AG04449 (cell line): ENCODE measurements around the gene CYP2A7.
"Not testable (repeated sequence)": the region's sequence is repeated elsewhere in the genome, so short reads cannot be mapped to it uniquely, and the experiment has no call there.

Experiments used
- CTCF ChIA-PET: fragments of 350-600 bp; formaldehyde crosslinking; extraction: SDS; loops from one replicate; lab custom pipeline; 2021; ENCODE audit warnings: antibody characterized with exemption; lab: Yijun Ruan, JAX
- POLR2A ChIA-PET: fragments of 400-600, 350-600 bp; formaldehyde crosslinking; extraction: SDS; loops from one replicate; lab custom pipeline; 2020; ENCODE audit warnings: antibody characterized with exemption, inconsistent platforms; lab: Yijun Ruan, JAX
- DNase-seq: peaks from one replicate; pipeline ENCODE4 v3.0.0-alpha.2; 2010; ENCODE audit warnings: low read depth, low spot score
- H3K4me3 ChIP-seq: 2 replicates; pipeline ENCODE4 v1.5.1; 2011; ENCODE audit warnings: low read depth, mild to moderate bottlenecking, control low read depth, low read length
- TF ChIP-seq, protein P1 (sequence below): IDR thresholded peaks from one replicate; pipeline ENCODE4 v1.5.1; 2011; ENCODE audit warnings: mild to moderate bottlenecking, moderate library complexity, low read length, control low read depth, inconsistent platforms; ENCODE audit not compliant: insufficient read depth; ENCODE audit errors: missing control alignments

Gene CYP2A7

DNA sequence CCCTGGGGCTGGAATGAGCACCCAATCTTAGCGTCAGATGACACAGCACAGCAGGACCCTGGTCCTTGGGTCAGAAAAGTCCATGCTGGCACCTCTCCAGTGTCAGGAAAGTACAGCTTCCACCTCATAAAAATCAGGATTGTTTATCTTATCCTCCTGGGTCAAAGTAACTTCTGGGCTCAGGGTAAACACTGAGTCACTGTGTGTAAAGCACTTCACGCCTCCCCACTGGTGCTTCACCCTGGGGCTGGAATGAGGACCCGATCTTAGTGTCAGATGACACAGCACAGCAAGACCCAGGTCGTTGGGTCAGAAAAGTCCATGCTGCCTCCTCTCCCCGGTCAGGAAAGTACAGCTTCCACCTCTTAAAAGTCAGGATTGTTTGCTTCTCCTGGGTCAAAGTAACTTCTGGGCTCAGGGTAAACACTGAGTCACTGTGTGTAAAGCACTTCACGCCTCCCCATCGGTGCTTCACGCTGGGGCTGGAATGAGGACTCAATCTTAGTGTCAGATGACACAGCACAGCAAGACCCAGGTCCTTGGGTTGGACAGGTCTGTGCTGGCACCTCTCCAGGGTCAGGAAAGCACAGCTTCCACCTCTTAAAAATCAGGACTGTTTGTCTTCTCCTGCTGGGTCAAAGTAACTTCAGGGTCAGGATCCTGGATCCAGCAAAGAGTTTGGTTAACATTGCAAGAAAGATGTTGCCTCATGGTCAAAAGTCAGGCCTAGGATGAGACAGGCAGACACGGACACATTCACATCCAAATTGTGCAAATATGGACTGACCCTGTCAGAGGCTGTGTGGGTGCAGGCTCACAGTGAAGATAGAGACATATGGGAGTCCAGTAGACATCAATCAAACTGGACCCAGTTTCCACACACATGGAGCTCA, 39.2 kb upstream of the CYP2A7 start:
- CTCF ChIA-PET, result no interaction called here
- POLR2A ChIA-PET, result no interaction called here
- no peak for DNase-seq
- TF ChIP-seq, protein P1, sequence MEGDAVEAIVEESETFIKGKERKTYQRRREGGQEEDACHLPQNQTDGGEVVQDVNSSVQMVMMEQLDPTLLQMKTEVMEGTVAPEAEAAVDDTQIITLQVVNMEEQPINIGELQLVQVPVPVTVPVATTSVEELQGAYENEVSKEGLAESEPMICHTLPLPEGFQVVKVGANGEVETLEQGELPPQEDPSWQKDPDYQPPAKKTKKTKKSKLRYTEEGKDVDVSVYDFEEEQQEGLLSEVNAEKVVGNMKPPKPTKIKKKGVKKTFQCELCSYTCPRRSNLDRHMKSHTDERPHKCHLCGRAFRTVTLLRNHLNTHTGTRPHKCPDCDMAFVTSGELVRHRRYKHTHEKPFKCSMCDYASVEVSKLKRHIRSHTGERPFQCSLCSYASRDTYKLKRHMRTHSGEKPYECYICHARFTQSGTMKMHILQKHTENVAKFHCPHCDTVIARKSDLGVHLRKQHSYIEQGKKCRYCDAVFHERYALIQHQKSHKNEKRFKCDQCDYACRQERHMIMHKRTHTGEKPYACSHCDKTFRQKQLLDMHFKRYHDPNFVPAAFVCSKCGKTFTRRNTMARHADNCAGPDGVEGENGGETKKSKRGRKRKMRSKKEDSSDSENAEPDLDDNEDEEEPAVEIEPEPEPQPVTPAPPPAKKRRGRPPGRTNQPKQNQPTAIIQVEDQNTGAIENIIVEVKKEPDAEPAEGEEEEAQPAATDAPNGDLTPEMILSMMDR, result no peak
- no peak overlapping the region for H3K4me3 ChIP-seq

GRCh38 chr19:40920300-40921004, 38.4 kb upstream of the CYP2A7 start:
- H3K4me3 ChIP-seq, result no peak overlapping the region
- ChIA-PET CTCF (no interaction called here), POLR2A (no interaction called here)
- no peak for DNase-seq
- TF ChIP-seq, protein P1, result no peak

DNA sequence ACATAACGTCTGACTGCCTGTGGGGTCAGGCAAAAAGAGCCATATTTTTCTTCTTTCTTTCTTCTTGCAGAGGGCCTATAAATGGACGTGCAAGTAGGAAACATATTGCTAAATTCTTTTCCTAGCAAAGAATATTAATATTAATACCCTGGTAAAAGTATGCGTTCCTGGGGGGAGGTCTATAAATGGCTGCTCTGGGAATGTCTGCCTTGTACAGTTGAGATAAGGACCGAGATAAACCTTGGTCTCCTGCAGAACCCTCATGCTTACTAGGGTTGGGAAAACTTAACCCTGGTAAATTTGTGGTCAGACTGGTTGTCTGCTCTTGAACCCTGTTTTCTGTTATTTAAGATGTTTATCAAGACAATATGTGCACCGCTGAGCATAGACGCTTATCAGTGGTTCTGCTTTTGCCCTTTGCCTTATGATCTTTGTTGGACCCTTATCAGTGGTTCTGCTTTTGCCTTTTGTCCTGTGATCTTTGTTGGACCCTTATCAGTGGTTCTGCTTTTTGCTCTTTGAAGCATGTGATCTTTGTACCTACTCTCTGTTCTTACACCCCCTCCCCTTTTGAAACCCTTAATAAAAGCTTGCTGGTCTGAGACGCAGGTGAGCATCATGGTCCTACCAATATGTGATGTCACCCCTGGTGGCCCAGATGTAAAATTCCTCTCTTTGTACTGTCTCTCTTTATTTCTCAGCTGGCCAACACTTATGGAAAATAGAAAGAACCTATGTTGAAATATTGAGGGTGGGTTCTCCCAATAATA, 37.7 kb upstream of the CYP2A7 start:
- H3K4me3 ChIP-seq, POLR2A ChIA-PET, DNase-seq, CTCF ChIA-PET: not testable (repeated sequence)

DNA sequence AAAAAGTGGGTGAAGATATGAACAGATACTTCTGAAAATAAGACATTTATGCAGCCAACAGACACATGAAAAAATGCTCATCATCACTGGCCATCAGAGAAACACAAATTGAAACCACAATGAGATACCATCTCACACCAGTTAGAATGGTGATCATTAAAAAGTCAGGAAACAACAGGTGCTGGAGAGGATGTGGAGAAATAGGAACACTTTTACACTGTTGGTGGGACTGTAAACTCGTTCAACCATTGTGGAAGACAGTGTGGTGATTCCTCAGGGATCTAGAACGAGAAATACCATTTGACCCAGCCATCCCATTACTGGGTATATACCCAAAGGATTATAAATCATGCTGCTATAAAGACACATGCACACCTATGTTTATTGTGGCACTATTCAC, 36.3 kb upstream of the CYP2A7 start:
- DNase-seq, CTCF ChIA-PET, H3K4me3 ChIP-seq, POLR2A ChIA-PET: not testable (repeated sequence)

GRCh38 chr19:40908976-40909375, 26.9 kb upstream of the CYP2A7 start:
- ChIA-PET CTCF (no interaction called here), POLR2A (no interaction called here)
- TF ChIP-seq, protein P1, result no peak
- H3K4me3 ChIP-seq, result no peak overlapping the region
- no peak for DNase-seq

DNA sequence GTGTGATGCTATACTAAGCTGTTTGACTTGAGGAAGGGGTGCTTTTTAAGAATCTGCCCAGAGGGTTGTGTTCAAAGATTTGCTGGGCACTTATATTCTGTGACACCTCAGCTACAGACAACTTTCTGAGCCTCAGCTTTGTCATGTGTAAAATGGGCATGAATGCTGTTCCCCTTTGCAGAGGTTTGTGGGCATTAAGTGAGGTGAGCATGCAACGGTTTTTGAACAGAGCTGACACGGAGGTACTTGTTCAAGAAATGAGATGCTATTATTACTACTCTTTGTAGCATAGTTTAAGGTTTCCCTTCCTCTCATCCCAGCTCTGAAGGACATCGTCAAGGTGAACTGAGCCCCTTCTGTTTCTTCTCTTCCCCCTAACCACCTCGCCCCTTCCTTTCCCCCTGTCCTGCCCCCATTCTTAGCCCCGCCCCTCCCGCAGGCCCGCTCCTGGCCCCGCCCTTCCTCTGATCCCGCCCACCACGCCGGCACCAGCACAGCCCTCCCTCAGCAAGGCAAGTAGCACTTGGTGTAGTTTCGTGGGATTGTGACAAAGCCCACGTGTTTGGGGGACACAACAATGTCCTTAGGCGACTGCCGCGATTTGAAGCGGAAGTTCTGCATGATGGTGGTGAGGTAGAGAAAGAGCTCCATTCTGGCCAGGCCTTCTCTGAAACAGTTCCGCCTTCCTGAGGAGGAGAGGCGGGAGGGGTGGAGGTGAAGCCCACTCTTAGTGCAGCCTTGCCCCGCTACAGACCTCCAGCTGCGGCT, 26.1 kb upstream of the CYP2A7 start:
- POLR2A ChIA-PET, result no interaction called here
- no peak for DNase-seq
- TF ChIP-seq, protein P1, result no peak
- no peak overlapping the region for H3K4me3 ChIP-seq
- CTCF ChIA-PET, result no interaction called here
